HUES48 (cell line): ENCODE data around the gene PEAK3.

Experiments used
- H3K27ac ChIP-seq: one replicate; pipeline ENCODE4 v1.7.0; 2013; ENCODE audit warnings: low read depth, low read length, inconsistent platforms
- H3K27me3 ChIP-seq: 2 replicates; pipeline ENCODE4 v1.6.1; 2013; ENCODE audit warnings: mild to moderate bottlenecking, low read length; ENCODE audit not compliant: control insufficient read depth, insufficient read depth
- H3K36me3 ChIP-seq: 2 replicates; pipeline ENCODE4 v1.6.1; 2013; ENCODE audit warnings: low read length; ENCODE audit not compliant: control insufficient read depth, insufficient read depth
- H3K4me1 ChIP-seq: 2 replicates; pipeline ENCODE4 v1.6.1; 2013; ENCODE audit warnings: mild to moderate bottlenecking, low read length; ENCODE audit not compliant: control insufficient read depth, insufficient read depth
- H3K4me3 ChIP-seq: 2 replicates; pipeline ENCODE4 v1.5.1; 2013; ENCODE audit warnings: mild to moderate bottlenecking, low read depth, low read length
- H3K9ac ChIP-seq: 2 replicates; pipeline ENCODE4 v1.6.1; 2013; ENCODE audit warnings: mild to moderate bottlenecking, low read depth, low read length, moderate library complexity
- H3K9me3 ChIP-seq: 2 replicates; pipeline ENCODE4 v1.6.1; 2013; ENCODE audit warnings: low read length; ENCODE audit not compliant: control insufficient read depth, insufficient read depth

The PEAK3 gene

DNA sequence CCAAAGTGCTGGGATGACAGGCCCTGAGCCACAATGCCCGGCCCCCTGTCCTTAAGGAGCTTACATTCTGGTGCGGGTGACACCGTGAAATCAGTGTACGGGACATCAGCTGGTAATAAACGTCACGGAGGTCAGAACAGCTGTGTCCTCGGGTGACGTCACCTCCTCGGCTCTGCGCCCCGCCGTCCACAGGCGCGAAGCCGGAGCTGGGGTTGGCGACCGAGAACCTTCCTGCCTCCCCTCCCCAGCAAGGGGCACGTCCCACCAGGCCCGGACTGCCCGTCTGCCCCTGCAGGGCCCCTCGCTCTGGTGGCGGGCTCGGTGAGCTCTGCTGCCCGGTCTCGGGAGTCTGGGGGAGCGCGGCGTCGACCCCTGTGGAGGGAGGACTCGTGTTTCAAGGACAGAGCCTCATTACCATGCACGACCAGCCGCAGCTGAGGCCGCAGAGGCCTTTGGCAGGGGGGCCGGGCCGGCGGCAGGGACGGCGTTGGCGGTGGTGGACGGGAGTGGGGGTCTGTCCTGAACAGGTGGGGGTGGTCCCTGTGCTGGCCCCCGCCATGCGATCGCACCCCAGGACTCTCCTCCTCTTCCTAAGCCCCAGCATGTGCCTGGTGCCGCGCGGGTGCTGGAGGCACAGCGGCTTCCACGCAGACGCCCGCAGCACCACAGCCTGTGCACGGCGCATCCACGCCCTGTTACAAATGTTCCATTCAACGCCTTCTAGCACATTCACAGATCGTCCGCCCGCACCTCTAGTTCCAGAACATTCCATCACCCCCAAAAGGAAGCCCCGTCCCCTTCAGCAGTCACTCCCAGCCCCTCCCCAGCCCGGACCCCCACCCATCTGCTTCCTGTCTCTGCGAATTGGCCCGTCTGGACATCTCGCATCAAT, 20.6 kb upstream of the PEAK3 start:
- Histone ChIP-seq H3K4me3 (no peak overlapping the region), H3K4me1 (no peaks in the 10 kb centered on the region)

DNA sequence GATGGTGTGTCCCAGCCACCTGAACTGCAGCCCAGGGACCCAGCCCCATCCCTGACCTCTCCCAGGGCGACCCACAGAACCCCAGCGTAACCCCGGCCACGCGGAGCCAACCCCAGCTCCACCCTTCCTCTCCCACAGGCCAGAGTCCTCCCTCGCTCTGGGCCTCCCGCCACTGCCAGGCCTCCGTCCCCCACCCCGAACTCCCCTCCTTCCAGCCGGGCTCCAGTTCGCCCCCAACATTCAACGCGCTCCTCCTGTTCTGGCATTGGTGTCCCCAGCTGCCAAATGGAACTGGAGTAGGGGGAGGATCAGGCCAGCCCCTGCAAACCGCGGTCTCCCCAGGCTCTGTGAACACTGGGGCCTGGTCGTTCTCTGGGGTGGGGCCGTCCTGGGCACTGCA, 18.6 kb upstream of the PEAK3 start:
- H3K27ac ChIP-seq, result no peak overlapping the region
- no peaks in the 10 kb centered on the region for H3K4me1 ChIP-seq
- H3K4me3 ChIP-seq, result no peak overlapping the region
- H3K27me3 ChIP-seq, result peaks cover 5% of the 10 kb centered on the region
- no peak overlapping the region for H3K9ac ChIP-seq
- H3K36me3 ChIP-seq, result no peaks in the 10 kb centered on the region
- no peaks in the 10 kb centered on the region for H3K9me3 ChIP-seq

More for the DNA sequence above, 20.6 kb upstream of the PEAK3 start:
- Histone ChIP-seq H3K9ac (no peak overlapping the region), H3K27me3 (peaks cover 16% of the 10 kb centered on the region), H3K36me3 (no peaks in the 10 kb centered on the region), H3K27ac (no peak overlapping the region), H3K9me3 (no peaks in the 10 kb centered on the region)

DNA sequence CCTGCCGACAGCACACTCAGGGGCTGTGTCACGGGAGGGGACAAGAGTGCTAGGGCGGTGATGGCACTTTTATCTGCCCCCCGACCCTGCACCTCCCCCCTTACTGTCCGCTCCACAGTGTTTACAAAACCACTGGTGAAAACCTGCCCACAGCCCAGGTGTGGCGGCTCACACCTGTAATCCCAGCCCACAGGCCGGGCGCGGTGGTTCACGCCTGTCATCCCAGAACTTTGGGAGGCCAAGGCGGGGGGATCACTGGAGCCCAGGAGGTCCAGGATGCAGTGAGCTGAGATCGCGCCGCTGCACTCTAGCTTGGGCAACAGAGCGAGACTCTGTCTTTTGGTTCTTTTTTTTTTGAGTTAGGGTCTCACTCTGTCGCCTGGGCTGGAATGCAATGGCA, 14.2 kb upstream of the PEAK3 start:
- Histone ChIP-seq H3K9ac (no peak overlapping the region), H3K36me3 (no peaks in the 10 kb centered on the region), H3K27me3 (peaks cover 35% of the 10 kb centered on the region), H3K4me3 (no peak overlapping the region), H3K4me1 (0 out of 2 replicates have a peak, but pooled peaks cover 2% of the 10 kb centered on the region), H3K9me3 (no peaks in the 10 kb centered on the region), H3K27ac (no peak overlapping the region)

DNA sequence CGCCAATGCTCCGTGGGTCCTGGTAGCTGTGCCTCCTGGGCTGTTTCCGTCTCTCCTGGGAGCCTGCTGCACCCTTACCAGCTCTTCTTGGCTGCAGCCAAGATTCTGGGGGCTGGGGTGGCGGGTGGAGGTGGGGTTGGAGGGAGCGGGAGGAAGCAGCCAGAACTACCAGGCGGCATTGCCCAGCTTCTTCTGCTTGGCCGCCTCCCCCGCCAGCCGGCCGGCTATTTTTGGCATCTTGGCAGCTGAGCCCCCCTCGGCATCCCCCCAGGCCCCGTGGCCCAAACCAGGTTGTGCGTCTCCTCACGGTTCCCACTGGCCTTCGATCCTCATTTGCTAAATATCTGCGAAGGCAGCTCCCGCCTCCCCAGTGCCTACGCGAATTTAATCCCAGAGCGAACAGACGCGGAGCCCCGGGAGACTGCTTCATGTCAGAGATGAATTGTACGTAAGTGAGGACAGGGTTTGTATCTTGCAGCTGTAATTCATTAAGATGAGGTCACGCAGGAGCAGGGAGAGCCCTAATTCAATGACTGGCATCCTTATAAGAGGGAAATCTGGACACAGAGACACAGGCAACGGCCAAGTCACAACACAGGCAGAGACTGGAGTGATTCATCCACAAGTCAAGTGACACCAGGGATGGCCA, 12.8 kb upstream of the PEAK3 start:
- no peak overlapping the region for H3K9ac ChIP-seq
- H3K27ac ChIP-seq, result no peak overlapping the region
- no peaks in the 10 kb centered on the region for H3K36me3 ChIP-seq
- H3K9me3 ChIP-seq, result no peaks in the 10 kb centered on the region
- H3K27me3 ChIP-seq, result peaks cover 48% of the 10 kb centered on the region
- peaks cover 2% of the 10 kb centered on the region; the same call in 1 of the 2 replicates for H3K4me1 ChIP-seq
- no peak overlapping the region for H3K4me3 ChIP-seq

DNA sequence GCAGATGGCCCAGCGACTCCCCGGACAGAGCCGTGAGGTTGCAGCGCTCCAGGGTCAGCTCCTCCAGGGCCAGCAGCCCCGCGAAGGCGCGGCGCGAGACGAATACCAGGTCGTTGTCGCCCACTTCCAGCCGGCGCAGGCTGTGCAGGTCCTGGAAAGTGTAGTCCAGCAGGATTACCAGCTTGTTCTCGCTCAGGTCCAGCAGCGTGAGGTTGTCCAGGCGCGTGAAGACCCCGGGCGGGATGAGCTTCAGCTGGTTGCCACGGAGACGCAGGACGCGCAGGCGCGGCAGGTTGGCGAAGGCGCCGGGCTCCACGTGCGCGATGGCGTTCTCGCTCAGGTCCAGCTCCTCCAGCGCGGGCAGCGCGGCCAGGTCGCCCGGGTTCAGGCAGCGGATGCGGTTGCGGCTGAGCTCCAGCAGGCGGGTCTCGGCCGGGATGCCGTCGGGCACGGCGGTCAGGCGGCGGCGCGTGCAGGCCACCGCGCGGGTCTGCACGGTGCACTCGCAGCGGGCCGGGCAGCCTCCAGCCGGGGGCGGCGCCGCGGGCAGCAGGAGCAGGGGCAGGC, 9.3 kb upstream of the PEAK3 start:
- Histone ChIP-seq H3K27ac (no peak overlapping the region), H3K36me3 (no peaks in the 10 kb centered on the region), H3K4me3 (peak overlapping the region; percentile 30), H3K9me3 (no peaks in the 10 kb centered on the region), H3K27me3 (peaks cover 75% of the 10 kb centered on the region), H3K9ac (no peak overlapping the region), H3K4me1 (peaks cover 2% of the 10 kb centered on the region; the same call in 1 of the 2 replicates)

DNA sequence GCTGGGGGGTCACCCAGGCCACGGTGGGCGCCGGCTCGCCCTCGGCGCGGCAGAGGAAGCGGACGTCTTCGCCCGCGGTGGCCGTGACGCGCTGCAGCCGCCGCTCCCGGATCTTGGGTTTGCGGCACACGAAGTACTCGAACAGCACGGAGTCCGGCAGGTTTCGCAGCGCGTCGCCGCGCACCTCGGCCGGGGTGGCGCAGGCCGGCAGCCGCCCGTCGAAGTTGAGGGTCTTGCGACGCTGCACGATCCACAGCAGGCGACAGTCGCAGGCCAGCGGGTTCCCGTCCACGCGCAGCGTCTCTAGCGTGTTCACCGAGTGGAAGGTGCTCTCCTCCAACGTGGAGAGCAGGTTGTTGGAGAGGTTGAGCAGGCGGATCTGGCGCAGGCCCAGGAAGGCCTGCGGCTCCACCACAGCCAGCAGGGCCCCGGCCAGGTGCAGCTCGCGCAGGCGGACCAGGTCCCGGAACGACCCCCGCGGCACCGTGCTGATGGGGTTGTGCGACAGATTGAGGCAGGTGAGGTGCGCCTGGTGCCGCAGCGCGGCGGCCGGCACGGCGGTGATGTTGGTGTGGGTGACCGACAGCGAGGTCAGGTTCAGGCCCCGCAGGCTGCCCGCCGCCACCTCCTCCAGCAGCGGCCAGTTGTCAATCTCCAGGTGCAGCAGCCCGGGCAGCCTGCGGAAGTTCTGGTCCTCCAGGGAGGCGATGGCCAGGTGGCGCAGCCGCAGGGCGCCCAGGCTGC, 8.6 kb upstream of the PEAK3 start:
- H3K4me1 ChIP-seq, result peaks cover 2% of the 10 kb centered on the region; the same call in 1 of the 2 replicates

GRCh38 chr19:2289714-2290435, 7.9 kb upstream of the PEAK3 start:
- Histone ChIP-seq H3K9ac (no peak overlapping the region), H3K4me1 (no peaks in the 10 kb centered on the region; the same call in 1 of the 2 replicates), H3K4me3 (peak overlapping the region; percentile 30; the same call in 1 of the 2 replicates), H3K36me3 (no peaks in the 10 kb centered on the region), H3K27me3 (peaks cover 76% of the 10 kb centered on the region), H3K27ac (no peak overlapping the region), H3K9me3 (no peaks in the 10 kb centered on the region)

More for the DNA sequence above, 8.6 kb upstream of the PEAK3 start:
- Histone ChIP-seq H3K9me3 (no peaks in the 10 kb centered on the region), H3K27ac (no peak overlapping the region), H3K27me3 (peaks cover 76% of the 10 kb centered on the region), H3K9ac (no peak overlapping the region), H3K36me3 (no peaks in the 10 kb centered on the region), H3K4me3 (peak overlapping the region; percentile 30)

DNA sequence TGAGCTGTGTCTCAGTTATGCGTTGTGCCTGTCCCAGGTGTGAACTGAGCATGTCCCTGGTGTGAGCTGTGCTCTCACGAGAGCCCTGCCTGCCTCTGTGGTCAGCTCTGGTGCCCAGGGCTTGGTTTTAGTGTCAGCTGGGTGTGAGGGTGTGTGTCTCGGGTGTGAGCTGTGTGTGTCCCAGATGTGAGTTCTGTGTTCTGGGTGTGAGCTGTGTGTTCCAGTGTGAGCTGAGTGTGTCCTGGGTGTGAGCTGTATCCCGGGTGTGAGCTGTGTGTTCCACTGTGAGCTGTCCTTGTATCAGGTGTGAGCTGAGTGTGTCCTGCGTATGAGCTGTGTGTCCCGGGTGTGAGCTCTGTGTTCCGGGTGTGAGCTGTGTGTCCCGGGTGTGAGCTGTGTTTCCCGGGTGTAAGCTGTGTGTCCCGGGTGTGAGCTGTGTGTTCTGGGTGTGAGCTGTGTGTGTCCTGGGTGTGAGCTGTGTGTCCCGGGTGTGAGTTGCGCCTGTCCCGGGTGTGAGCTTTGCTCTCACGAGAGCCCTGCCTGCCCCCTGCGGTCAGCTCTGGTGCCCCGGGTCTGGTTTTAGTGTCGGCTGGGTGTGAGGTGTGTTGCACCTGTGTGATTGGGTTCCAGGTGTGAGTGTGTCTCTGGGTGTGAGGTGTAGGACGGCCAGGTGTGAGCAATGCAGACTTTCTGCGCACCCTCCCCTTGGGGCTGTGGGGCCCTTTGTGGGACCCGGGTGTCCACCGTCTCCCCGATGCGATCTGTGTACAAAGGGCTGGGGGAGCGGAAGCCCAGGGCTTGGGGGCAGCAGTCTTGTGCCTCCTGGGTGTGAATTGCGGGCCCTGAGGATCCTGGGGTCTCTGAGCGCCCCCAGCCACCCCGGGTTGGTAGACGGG, 7.1 kb upstream of the PEAK3 start:
- Histone ChIP-seq H3K36me3 (no peaks in the 10 kb centered on the region), H3K27me3 (peaks cover 71% of the 10 kb centered on the region), H3K27ac (no peak overlapping the region), H3K9ac (no peak overlapping the region), H3K4me3 (no peak overlapping the region), H3K4me1 (no peaks in the 10 kb centered on the region; the same call in 1 of the 2 replicates), H3K9me3 (no peaks in the 10 kb centered on the region)

GRCh38 chr19:2288338-2288817, 6.4 kb upstream of the PEAK3 start:
- no peaks in the 10 kb centered on the region for H3K9me3 ChIP-seq
- H3K36me3 ChIP-seq, result no peaks in the 10 kb centered on the region
- no peak overlapping the region for H3K27ac ChIP-seq
- H3K4me1 ChIP-seq, result no peaks in the 10 kb centered on the region; the same call in 1 of the 2 replicates
- H3K27me3 ChIP-seq, result peaks cover 65% of the 10 kb centered on the region
- no peak overlapping the region for H3K4me3 ChIP-seq
- no peak overlapping the region for H3K9ac ChIP-seq
